HepG2 (cell line): ENCODE data around the gene POU6F2. TPM values are rescaled to one million over a fixed set of nuclear protein-coding genes. Genes with fewer than 3 reads are reported as not detected.
A peak's percentile ranks its signal among the peaks of the same experiment; 100 is the strongest.

Experiments used
- ATAC-seq: fragments of 200-7000 bp; cut with Tn5 transposase; 3 replicates; pipeline ENCODE4 v1.9.1; 2020; ENCODE audit warnings: mild to moderate bottlenecking, moderate library complexity
- BruUV-seq: library from RNA; stranded (reverse); fragments of 400-500 nt; replicated peaks from 2 replicates; lab custom pipeline; 2021; lab: Mats Ljungman, UMichigan
- CTCF ChIA-PET: fragments of 300-600 bp; formaldehyde crosslinking; extraction: SDS; loops from one replicate; lab custom pipeline; 2021; ENCODE audit warnings: low total read pairs, inconsistent platforms, low intra/inter-chr PET ratio; lab: Yijun Ruan, JAX
- POLR2A ChIA-PET: fragments of 350-600 bp; sonication (Branson Sonifier 250); formaldehyde crosslinking; loops from one replicate; lab custom pipeline; 2020; ENCODE audit warnings: antibody characterized with exemption, inconsistent platforms; lab: Yijun Ruan, JAX
- DNase-seq: peaks from one replicate; pipeline ENCODE4 v3.0.0-alpha.2; 2015; ENCODE audit warnings: low spot score
- FAIRE-seq: peaks from 3 replicates; lab custom pipeline; 2011; peaks lifted over from hg19 to GRCh38; lab: Jason Lieb, UNC
- H2AFZ ChIP-seq: one replicate; pipeline ENCODE4 v1.6.1; 2011; ENCODE audit warnings: low read length, inconsistent platforms
- H3K27ac ChIP-seq: fragments of 300-600 bp; 3 replicates; pipeline ENCODE4 v1.8.0; 2011; ENCODE audit warnings: mixed run types, mild to moderate bottlenecking, mixed read lengths, low read length, inconsistent platforms; ENCODE audit not compliant: insufficient read depth; ENCODE audit errors: extremely low read length
- H3K27me3 ChIP-seq, 2 experiments: fragments of 200-600 bp in 1 of 2; 2 replicates in 1 of 2; 3 replicates in 1 of 2; pipeline versions ENCODE4 v1.6.0 to v1.8.0; 2011; ENCODE audit warnings: low read length in 2 of 2, mild to moderate bottlenecking in 2 of 2, moderate library complexity in 2 of 2, inconsistent platforms in 1 of 2; ENCODE audit not compliant: insufficient read depth in 2 of 2, control insufficient read depth in 1 of 2
- H3K36me3 ChIP-seq, 2 experiments: fragments of 200-600 bp in 1 of 2; replicated peaks in 1 of 2; 2 replicates in 1 of 2; 3 replicates in 1 of 2; pipeline versions ENCODE4 v1.5.1 to v1.8.0; 2011; ENCODE audit warnings: low read length in 2 of 2, inconsistent platforms in 1 of 2; ENCODE audit not compliant: insufficient read depth in 2 of 2, control insufficient read depth in 1 of 2
- H3K4me1 ChIP-seq: 2 replicates; pipeline ENCODE4 v1.5.1; 2012; ENCODE audit warnings: low read length, inconsistent platforms; ENCODE audit not compliant: insufficient read depth
- H3K4me2 ChIP-seq: 2 replicates; pipeline ENCODE4 v1.6.0; 2011; ENCODE audit warnings: low read depth, low read length, inconsistent platforms
- H3K4me3 ChIP-seq, 3 experiments: fragments of 200-600 bp in 1 of 3; sonication (generic), shearing (Covaris generic) in 1 of 3; replicated peaks in 1 of 3; 2 replicates each; pipeline ENCODE4 v1.5.1; 2011 to 2016; ENCODE audit warnings: low read length in 3 of 3, inconsistent platforms in 2 of 3, low read depth in 2 of 3, mild to moderate bottlenecking in 2 of 3, control low read depth in 1 of 3, mixed read lengths in 1 of 3; ENCODE audit not compliant: insufficient read depth in 1 of 3
- H3K79me2 ChIP-seq: one replicate; pipeline ENCODE4 v1.6.1; 2011; ENCODE audit warnings: low read length, inconsistent platforms; ENCODE audit not compliant: insufficient read depth
- H3K9ac ChIP-seq: 2 replicates; pipeline ENCODE4 v1.6.0; 2011; ENCODE audit warnings: mild to moderate bottlenecking, low read depth, low read length, inconsistent platforms; ENCODE audit not compliant: insufficient read depth
- H3K9me3 ChIP-seq: 2 replicates; pipeline ENCODE4 v1.5.1; 2012; ENCODE audit warnings: mild to moderate bottlenecking, low read length
- H4K20me1 ChIP-seq: 2 replicates; pipeline ENCODE4 v1.6.0; 2011; ENCODE audit warnings: inconsistent platforms, mild to moderate bottlenecking, low read length, moderate library complexity; ENCODE audit not compliant: insufficient read depth
- ATF2 ChIP-seq: sonication (generic); formaldehyde crosslinking; IDR thresholded peaks from 2 replicates; pipeline ENCODE4 v1.4.0; 2020; ENCODE audit warnings: missing genetic modification reagents
- FOXO1 ChIP-seq: sonication (generic); formaldehyde crosslinking; IDR thresholded peaks from 2 replicates; pipeline ENCODE4 v1.4.0; 2020; ENCODE audit warnings: missing genetic modification reagents
- POLR2A ChIP-seq, 2 experiments: IDR thresholded peaks; 2 replicates each; pipeline ENCODE4 v1.6.1; 2011; ENCODE audit warnings: low read depth in 2 of 2, low read length in 2 of 2, mild to moderate bottlenecking in 1 of 2, moderate library complexity in 1 of 2; ENCODE audit not compliant: insufficient read depth in 1 of 2
- REST ChIP-seq, 2 experiments: IDR thresholded peaks; 2 replicates each; pipeline ENCODE4 v1.6.1; 2011 to 2012; ENCODE audit warnings: low read length in 2 of 2, borderline replicate concordance in 1 of 2, low read depth in 1 of 2, mild to moderate bottlenecking in 1 of 2, moderate library complexity in 1 of 2
- TOE1 ChIP-seq: sonication (generic); formaldehyde crosslinking; IDR thresholded peaks from 2 replicates; pipeline ENCODE4 v1.4.0; 2020; ENCODE audit warnings: mild to moderate bottlenecking, missing genetic modification reagents
- ZBTB3 ChIP-seq: sonication (generic); formaldehyde crosslinking; IDR thresholded peaks from 2 replicates; pipeline ENCODE4 v1.4.0; 2020; ENCODE audit warnings: low read depth, mild to moderate bottlenecking, moderate library complexity, missing genetic modification reagents, borderline replicate concordance
- ZNF577 ChIP-seq: sonication (generic); formaldehyde crosslinking; IDR thresholded peaks from 2 replicates; pipeline ENCODE4 v1.4.0; 2020; ENCODE audit warnings: mild to moderate bottlenecking, low read depth, missing genetic modification reagents, borderline replicate concordance
- ZNF704 ChIP-seq: sonication (generic); formaldehyde crosslinking; IDR thresholded peaks from 2 replicates; pipeline ENCODE4 v1.8.1; 2023; ENCODE audit warnings: mild to moderate bottlenecking, inconsistent platforms, moderate library complexity, missing genetic modification reagents, borderline replicate concordance
- WGBS: methylation state at CpG from one replicate; pipeline ENCODE4 v1.1.6; 2017; ENCODE audit warnings: low lambda C conversion rate; 5-methylcytosine and 5-hydroxymethylcytosine counted together
- in situ Hi-C: cut with HindIII; loops from 2 replicates; pipeline ENCODE4 v1.10.0; 2017; ENCODE audit warnings: low pct_unique_long_range_greater_than_20kb; ENCODE audit not compliant: extremely low pct_ligation_motif_present
- intact Hi-C: fragments of 100-400 bp; cut with micrococcal nuclease; formaldehyde crosslinking; loops from one replicate; pipeline ENCODE4 v1.10.0; 2022; ENCODE audit not compliant: unreplicated experiment
- polyA plus RNA-seq, 8 experiments: library from polyadenylated mRNA; depleted of rRNA in 3 of 8; stranded (reverse) in 7 of 8; unstranded in 1 of 8; fragments of >200 nt; fragmentation: Illumina TruSeq in 4 of 8; extraction: Trizol in 4 of 8; gene quantifications; 2 replicates each; pipeline versions ENCODE4 v1.2.1 to v1.2.3, GENCODE V29; 2011 to 2016; ENCODE audit warnings: low read depth in 4 of 8, missing spikeins in 1 of 8, mixed read lengths in 1 of 8; ENCODE audit not compliant: insufficient read depth in 1 of 8
- total RNA-seq, 5 experiments: library from RNA; depleted of rRNA; stranded (reverse); fragments of >200 nt; fragmentation: Illumina TruSeq; extraction: Trizol; gene quantifications; 2 replicates each; pipeline ENCODE4 v1.2.3, GENCODE V29; 2016; ENCODE audit warnings: low read depth in 1 of 5

POU6F2 gene
- total and polyA plus RNA-seq, 2 of the 13 experiments (the other 11 are each of a cell fraction or from before 2014, with no cell fraction given) = not detected

- no peak for ATAC-seq
- POLR2A ChIA-PET = no interaction called here
- no peaks in the 10 kb centered on the region for H3K4me1 ChIP-seq
- no peak for FAIRE-seq
- BruUV-seq = no TSS peak
- no peaks in the 10 kb centered on the region for H3K36me3 ChIP-seq
- H3K27me3 ChIP-seq = no peaks in the 10 kb centered on the region
- no peak overlapping the region for H3K27ac ChIP-seq
- intact Hi-C loops = no loop called here
- CTCF ChIA-PET = no interaction called here
- no peak for DNase-seq
- no peak overlapping the region for H3K9ac ChIP-seq
- no peaks in the 10 kb centered on the region for H3K9me3 ChIP-seq
- H3K4me2 ChIP-seq = no peak overlapping the region
- H3K79me2 ChIP-seq = no peaks in the 10 kb centered on the region
- in situ Hi-C loops = no loop called here
- H4K20me1 ChIP-seq = no peaks in the 10 kb centered on the region
- no peak overlapping the region for H2AFZ ChIP-seq
- 0% methylated on average over 2 of the region's 2 CpGs for WGBS
- no peak for TF ChIP-seq ZBTB3 (CRISPR knock-in tag)
- TF ChIP-seq FOXO1 (CRISPR knock-in tag) = no peak
- no peak for TF ChIP-seq TOE1 (CRISPR knock-in tag)
- TF ChIP-seq ZNF704 (CRISPR knock-in tag) = no peak
- no peak for TF ChIP-seq POLR2A (IDR thresholded peaks at IDR 0.05; ENCODE audit: insufficient read depth in 1 of 2, low read depth in 2 of 2, low read length in 2 of 2)
- TF ChIP-seq ZNF577 = no peak
- H3K4me3 ChIP-seq = no peak overlapping the region
These were observed 358.7 kb downstream of the POU6F2 start for GRCh38 chr7:39336442-39336841.

GRCh38 chr7:39338716-39339115 lies 361.0 kb downstream of the POU6F2 start:
- no TSS peak for BruUV-seq

More at GRCh38 chr7:39338716-39339115, 361.0 kb downstream of the POU6F2 start:
- Histone ChIP-seq H3K4me1 (no peaks in the 10 kb centered on the region), H4K20me1 (no peaks in the 10 kb centered on the region), H2AFZ (no peak overlapping the region), H3K79me2 (no peaks in the 10 kb centered on the region), H3K4me2 (no peak overlapping the region), H3K27ac (no peak overlapping the region), H3K36me3 (no peaks in the 10 kb centered on the region), H3K9ac (no peak overlapping the region), H3K9me3 (no peaks in the 10 kb centered on the region), H3K4me3 (no peak overlapping the region), H3K27me3 (no peaks in the 10 kb centered on the region)
- ChIA-PET CTCF (no interaction called here), POLR2A (no interaction called here)
- DNase-seq (no peak), ATAC-seq (no peak), FAIRE-seq (no peak)
- WGBS = 18% methylated on average over 2 of the region's 2 CpGs
- 0 out of 4 replicates have a peak, but pooled peaks of 1 of the 2 experiments have one; percentile 13 for TF ChIP-seq REST (IDR thresholded peaks at IDR 0.05; ENCODE audit: borderline replicate concordance in 1 of 2, low read depth in 1 of 2, low read length in 2 of 2)
- no peak for TF ChIP-seq ATF2 (CRISPR knock-in tag)
- in situ Hi-C loops = no loop called here
- intact Hi-C loops = no loop called here
